Measurements from ENCODE around the gene MTMR8.
"Not testable (repeated sequence)": the region's sequence is repeated elsewhere in the genome, so short reads cannot be mapped to it uniquely, and the experiment has no call there.

Gene MTMR8

GRCh38 chrX:64394874-64395567 is at the start of gene MTMR8:
TSS of gene MTMR8 (minus strand) at chrX:64395452. CDS start at chrX:64395363, 89 bp downstream.
- peak; percentile 54 for DNase-seq (ENCODE audit: low read depth)

- no peak for DNase-seq (ENCODE audit: low read depth)
Observed at GRCh38 chrX:64439551-64439950, 44.3 kb upstream of the MTMR8 start.

- no peak for DNase-seq (ENCODE audit: low read depth)
Observed at GRCh38 chrX:64437665-64438064, 42.4 kb upstream of the MTMR8 start.

- no peak for DNase-seq (ENCODE audit: low read depth)
Observed at GRCh38 chrX:64437218-64437617, 42.0 kb upstream of the MTMR8 start.

GRCh38 chrX:64428371-64428770 is 33.1 kb upstream of the MTMR8 start:
- no peak for DNase-seq (ENCODE audit: low read depth)

- DNase-seq (ENCODE audit: low read depth), result no peak
Observed at GRCh38 chrX:64427787-64428186, 32.5 kb upstream of the MTMR8 start.

GRCh38 chrX:64427281-64427680 is 32.0 kb upstream of the MTMR8 start:
- no peak for DNase-seq (ENCODE audit: low read depth)

- DNase-seq (ENCODE audit: low read depth), result not testable (repeated sequence)
Observed at GRCh38 chrX:64409730-64410129, 14.5 kb upstream of the MTMR8 start.

GRCh38 chrX:64398088-64398487 is 2.8 kb upstream of the MTMR8 start:
- no peak for DNase-seq (ENCODE audit: low read depth)

GRCh38 chrX:64395568-64395929 is 297 bp upstream of the MTMR8 start:
- DNase-seq (ENCODE audit: low read depth), result no peak

- no peak for DNase-seq (ENCODE audit: low read depth)
Observed at GRCh38 chrX:64394059-64394873, 986 bp downstream of the MTMR8 start.

GRCh38 chrX:64389489-64389888 is 5.8 kb downstream of the MTMR8 start:
- DNase-seq (ENCODE audit: low read depth), result no peak

- not testable (repeated sequence) for DNase-seq (ENCODE audit: low read depth)
Observed at GRCh38 chrX:64380789-64381188, 14.5 kb downstream of the MTMR8 start.

GRCh38 chrX:64379924-64380323 is 15.3 kb downstream of the MTMR8 start:
- no peak for DNase-seq (ENCODE audit: low read depth)

- no peak for DNase-seq (ENCODE audit: low read depth)
Observed at GRCh38 chrX:64377753-64378152, 17.5 kb downstream of the MTMR8 start.

GRCh38 chrX:64352081-64352480 is 43.2 kb downstream of the MTMR8 start:
- DNase-seq (ENCODE audit: low read depth), result no peak

GRCh38 chrX:64350521-64350920 is 44.7 kb downstream of the MTMR8 start:
- DNase-seq (ENCODE audit: low read depth), result no peak

- no peak for DNase-seq (ENCODE audit: low read depth)
Observed at GRCh38 chrX:64350047-64350446, 45.2 kb downstream of the MTMR8 start.

- DNase-seq (ENCODE audit: low read depth), result no peak
Observed at GRCh38 chrX:64342811-64343210, 52.4 kb downstream of the MTMR8 start.

- no peak for DNase-seq (ENCODE audit: low read depth)
Observed at GRCh38 chrX:64338296-64338695, 57.0 kb downstream of the MTMR8 start.

- no peak for DNase-seq (ENCODE audit: low read depth)
Observed at GRCh38 chrX:64334467-64334866, 60.8 kb downstream of the MTMR8 start.

GRCh38 chrX:64330284-64330683 is 65.0 kb downstream of the MTMR8 start:
- no peak for DNase-seq (ENCODE audit: low read depth)

GRCh38 chrX:64321507-64321906 is 73.7 kb downstream of the MTMR8 start:
- DNase-seq (ENCODE audit: low read depth), result no peak

GRCh38 chrX:64313624-64314023 is 81.6 kb downstream of the MTMR8 start:
- no peak for DNase-seq (ENCODE audit: low read depth)

All from stimulated activated CD8-positive, alpha-beta memory T cell treated with anti-CD3 and anti-CD28 coated beads, Interleukin-15, amount 100 ng/mL, for 1 hour (primary cell).